ENCODE results near the gene HUS1.
"Not testable (repeated sequence)": the region's sequence is repeated elsewhere in the genome, so short reads cannot be mapped to it uniquely, and the experiment has no call there.

The HUS1 gene

GRCh38 chr7:48004032-48004431 lies 24.6 kb upstream of the HUS1 start:
- Histone ChIP-seq H3K36me3 (ENCODE audit: insufficient read depth, low read length) (no peaks in the 10 kb centered on the region), H3K27ac (ENCODE audit: low read length) (no peak overlapping the region), H3K4me3 (ENCODE audit: low read depth in 1 of 2, low read length in 2 of 2) (no peak overlapping the region), H3K9ac (ENCODE audit: low read depth, low read length) (no peak overlapping the region), H4K20me1 (ENCODE audit: insufficient read depth, low read length) (no peaks in the 10 kb centered on the region), H3K27me3 (ENCODE audit: insufficient read depth, low read length, poor library complexity) (no peaks in the 10 kb centered on the region), H3K4me2 (ENCODE audit: insufficient read depth, low read length) (no peak overlapping the region), H3K79me2 (ENCODE audit: insufficient read depth, low read length) (no peaks in the 10 kb centered on the region), H2AFZ (ENCODE audit: low read depth, low read length) (no peak overlapping the region), H3K4me1 (ENCODE audit: insufficient read depth, low read length) (no peaks in the 10 kb centered on the region), H3K9me3 (ENCODE audit: insufficient read depth, low read length, severe bottlenecking) (peaks cover 3% of the 10 kb centered on the region)
- ATAC-seq (ENCODE audit: insufficient read depth, low read depth) (no peak), DNase-seq (no peak)
- TF ChIP-seq EZH2 (IDR thresholded peaks at IDR 0.05; ENCODE audit: borderline replicate concordance, low read depth, low read length, severe bottlenecking): no peak
- TF ChIP-seq CTCF (IDR thresholded peaks at IDR 0.05; ENCODE audit: borderline replicate concordance, extremely low read depth, low read length, poor library complexity, severe bottlenecking): no peak

- H3K27ac ChIP-seq (ENCODE audit: low read length); H3K27me3 ChIP-seq (ENCODE audit: insufficient read depth, low read length, poor library complexity); H4K20me1 ChIP-seq (ENCODE audit: insufficient read depth, low read length); H3K9me3 ChIP-seq (ENCODE audit: insufficient read depth, low read length, severe bottlenecking); H3K9ac ChIP-seq (ENCODE audit: low read depth, low read length); ATAC-seq (ENCODE audit: insufficient read depth, low read depth); H3K4me2 ChIP-seq (ENCODE audit: insufficient read depth, low read length); H3K4me3 ChIP-seq (ENCODE audit: low read depth in 1 of 2, low read length in 2 of 2); H3K79me2 ChIP-seq (ENCODE audit: insufficient read depth, low read length); H2AFZ ChIP-seq (ENCODE audit: low read depth, low read length); H3K36me3 ChIP-seq (ENCODE audit: insufficient read depth, low read length); H3K4me1 ChIP-seq (ENCODE audit: insufficient read depth, low read length); DNase-seq: not testable (repeated sequence)
These were observed 20.7 kb upstream of the HUS1 start for GRCh38 chr7:48000164-48000563.

GRCh38 chr7:47999413-47999812 lies 20.0 kb upstream of the HUS1 start:
- no peaks in the 10 kb centered on the region for H3K27me3 ChIP-seq (ENCODE audit: insufficient read depth, low read length, poor library complexity)
- H3K4me2 ChIP-seq (ENCODE audit: insufficient read depth, low read length): no peak overlapping the region
- no peaks in the 10 kb centered on the region for H3K36me3 ChIP-seq (ENCODE audit: insufficient read depth, low read length)
- no peak for TF ChIP-seq CTCF (IDR thresholded peaks at IDR 0.05; ENCODE audit: borderline replicate concordance, extremely low read depth, low read length, poor library complexity, severe bottlenecking)
- TF ChIP-seq EZH2 (IDR thresholded peaks at IDR 0.05; ENCODE audit: borderline replicate concordance, low read depth, low read length, severe bottlenecking): no peak
- H3K9me3 ChIP-seq (ENCODE audit: insufficient read depth, low read length, severe bottlenecking): no peaks in the 10 kb centered on the region
- no peak overlapping the region for H3K9ac ChIP-seq (ENCODE audit: low read depth, low read length)
- H2AFZ ChIP-seq (ENCODE audit: low read depth, low read length): no peak overlapping the region
- no peaks in the 10 kb centered on the region for H4K20me1 ChIP-seq (ENCODE audit: insufficient read depth, low read length)
- no peaks in the 10 kb centered on the region for H3K4me1 ChIP-seq (ENCODE audit: insufficient read depth, low read length)
- DNase-seq: no peak
- no peak overlapping the region for H3K4me3 ChIP-seq (ENCODE audit: low read depth in 1 of 2, low read length in 2 of 2)
- no peak overlapping the region for H3K27ac ChIP-seq (ENCODE audit: low read length)
- H3K79me2 ChIP-seq (ENCODE audit: insufficient read depth, low read length): no peaks in the 10 kb centered on the region
- ATAC-seq (ENCODE audit: insufficient read depth, low read depth): no peak

GRCh38 chr7:47992446-47992845 lies 13.0 kb upstream of the HUS1 start:
- H3K79me2 ChIP-seq (ENCODE audit: insufficient read depth, low read length): no peaks in the 10 kb centered on the region
- no peaks in the 10 kb centered on the region for H4K20me1 ChIP-seq (ENCODE audit: insufficient read depth, low read length)
- H3K9ac ChIP-seq (ENCODE audit: low read depth, low read length): no peak overlapping the region
- no peak for ATAC-seq (ENCODE audit: insufficient read depth, low read depth)
- no peaks in the 10 kb centered on the region for H3K36me3 ChIP-seq (ENCODE audit: insufficient read depth, low read length)
- H3K4me3 ChIP-seq (ENCODE audit: low read depth in 1 of 2, low read length in 2 of 2): no peak overlapping the region
- no peaks in the 10 kb centered on the region for H3K27me3 ChIP-seq (ENCODE audit: insufficient read depth, low read length, poor library complexity)
- no peak overlapping the region for H3K4me2 ChIP-seq (ENCODE audit: insufficient read depth, low read length)
- no peak overlapping the region for H2AFZ ChIP-seq (ENCODE audit: low read depth, low read length)
- DNase-seq: no peak
- no peak for TF ChIP-seq CTCF (IDR thresholded peaks at IDR 0.05; ENCODE audit: borderline replicate concordance, extremely low read depth, low read length, poor library complexity, severe bottlenecking)
- TF ChIP-seq EZH2 (IDR thresholded peaks at IDR 0.05; ENCODE audit: borderline replicate concordance, low read depth, low read length, severe bottlenecking): no peak
- H3K27ac ChIP-seq (ENCODE audit: low read length): no peak overlapping the region
- no peaks in the 10 kb centered on the region for H3K9me3 ChIP-seq (ENCODE audit: insufficient read depth, low read length, severe bottlenecking)
- H3K4me1 ChIP-seq (ENCODE audit: insufficient read depth, low read length): no peaks in the 10 kb centered on the region

All from DND-41 (cell line).